Immature natural killer cell (primary cell): Measurements from ENCODE around the gene GRIK3. TPM values are rescaled to one million over a fixed set of nuclear protein-coding genes. Genes with fewer than 3 reads are reported as not detected.

Experiments
- DNase-seq, 3 donors: peaks; one replicate each; pipeline ENCODE4 v3.0.0; 2022; ENCODE audit warnings: mixed read lengths in 1 of 3
- H3K27ac Mint-ChIP-seq, 6 donors: one replicate each; pipeline ENCODE4 v1.8.0; 2020; ENCODE audit warnings: mixed read lengths in 6 of 6, mild to moderate bottlenecking in 5 of 6, inconsistent platforms in 4 of 6, moderate library complexity in 3 of 6
- H3K27me3 Mint-ChIP-seq, 3 donors: one replicate each; pipeline ENCODE4 v1.8.0; 2020 to 2021; ENCODE audit warnings: low read depth in 3 of 3, mild to moderate bottlenecking in 3 of 3, mixed read lengths in 3 of 3, moderate library complexity in 3 of 3, inconsistent platforms in 1 of 3
- H3K36me3 Mint-ChIP-seq, 3 donors: one replicate each; pipeline ENCODE4 v1.8.0; 2020; ENCODE audit warnings: mixed read lengths in 3 of 3, inconsistent platforms in 2 of 3, mild to moderate bottlenecking in 2 of 3
- H3K4me1 Mint-ChIP-seq, 2 donors: one replicate each; pipeline ENCODE4 v1.8.0; 2020; ENCODE audit warnings: inconsistent platforms in 2 of 2, mild to moderate bottlenecking in 2 of 2, mixed read lengths in 2 of 2, moderate library complexity in 1 of 2
- H3K4me3 Mint-ChIP-seq, 5 donors: one replicate each; pipeline ENCODE4 v1.8.0; 2020; ENCODE audit warnings: mild to moderate bottlenecking in 5 of 5, mixed read lengths in 5 of 5, inconsistent platforms in 3 of 5, moderate library complexity in 3 of 5
- H3K9me3 Mint-ChIP-seq, 6 donors: one replicate each; pipeline ENCODE4 v1.8.0; 2020; ENCODE audit warnings: mild to moderate bottlenecking in 6 of 6, mixed read lengths in 6 of 6, inconsistent platforms in 4 of 6, moderate library complexity in 3 of 6
- polyA plus RNA-seq, 3 donors: library from polyadenylated mRNA; unstranded; fragments of 300-500 nt; fragmentation: Illumina TruSeq; gene quantifications; one replicate each; pipeline ENCODE4 v1.2.3, GENCODE V29; 2021

Gene GRIK3
- polyA plus RNA-seq, 3 donors from 2014 or later = not detected

- no peaks in the 10 kb centered on the region for H3K4me1 Mint-ChIP-seq
- H3K9me3 Mint-ChIP-seq = no peaks in the 10 kb centered on the region
- H3K27ac Mint-ChIP-seq = no peak overlapping the region
- no peaks in the 10 kb centered on the region for H3K36me3 Mint-ChIP-seq
- DNase-seq = no peak
- peaks cover 0 to 11% (median 9%) of the 10 kb centered on the region in 3 donors for H3K27me3 Mint-ChIP-seq
- no peak overlapping the region for H3K4me3 Mint-ChIP-seq
Measured at GRCh38 chr1:36881541-36881940, 152.8 kb downstream of the GRIK3 start.

GRCh38 chr1:36881068-36881405 is 153.3 kb downstream of the GRIK3 start:
- no peaks in the 10 kb centered on the region for H3K9me3 Mint-ChIP-seq
- no peak overlapping the region for H3K4me3 Mint-ChIP-seq
- H3K36me3 Mint-ChIP-seq = no peaks in the 10 kb centered on the region
- H3K27ac Mint-ChIP-seq = no peak overlapping the region
- no peaks in the 10 kb centered on the region for H3K4me1 Mint-ChIP-seq
- H3K27me3 Mint-ChIP-seq = peaks cover 0 to 11% (median 9%) of the 10 kb centered on the region in 3 donors
- DNase-seq = no peak

GRCh38 chr1:36880155-36881067 is 153.9 kb downstream of the GRIK3 start:
- no peak for DNase-seq
- Mint-ChIP-seq H3K27me3 (peaks cover 0 to 11% (median 9%) of the 10 kb centered on the region in 3 donors), H3K4me3 (no peak overlapping the region), H3K4me1 (no peaks in the 10 kb centered on the region), H3K36me3 (no peaks in the 10 kb centered on the region), H3K9me3 (no peaks in the 10 kb centered on the region), H3K27ac (no peak overlapping the region)

- Mint-ChIP-seq H3K36me3 (no peaks in the 10 kb centered on the region), H3K27ac (no peak overlapping the region), H3K4me1 (no peaks in the 10 kb centered on the region), H3K27me3 (peaks cover 0 to 11% (median 9%) of the 10 kb centered on the region in 3 donors), H3K9me3 (no peaks in the 10 kb centered on the region), H3K4me3 (no peak overlapping the region)
- DNase-seq = no peak
Measured at GRCh38 chr1:36879613-36880012, 154.7 kb downstream of the GRIK3 start.

GRCh38 chr1:36876990-36877389 is 157.3 kb downstream of the GRIK3 start:
- no peak overlapping the region for H3K27ac Mint-ChIP-seq
- H3K27me3 Mint-ChIP-seq = peaks cover 2 to 11% (median 9%) of the 10 kb centered on the region in 3 donors
- DNase-seq = no peak
- H3K4me3 Mint-ChIP-seq = no peak overlapping the region
- no peaks in the 10 kb centered on the region for H3K36me3 Mint-ChIP-seq
- no peaks in the 10 kb centered on the region for H3K9me3 Mint-ChIP-seq
- no peaks in the 10 kb centered on the region for H3K4me1 Mint-ChIP-seq

- no peaks in the 10 kb centered on the region for H3K36me3 Mint-ChIP-seq
- no peak overlapping the region for H3K4me3 Mint-ChIP-seq
- H3K4me1 Mint-ChIP-seq = no peaks in the 10 kb centered on the region
- DNase-seq = no peak
- H3K27ac Mint-ChIP-seq = no peak overlapping the region
- no peaks in the 10 kb centered on the region for H3K9me3 Mint-ChIP-seq
- peaks cover 2 to 8% (median 6%) of the 10 kb centered on the region in 3 donors for H3K27me3 Mint-ChIP-seq
Measured at GRCh38 chr1:36874271-36875060, 159.8 kb downstream of the GRIK3 start.

- no peaks in the 10 kb centered on the region for H3K4me1 Mint-ChIP-seq
- H3K27me3 Mint-ChIP-seq = peaks cover 4 to 6% (median 4%) of the 10 kb centered on the region in 3 donors
- DNase-seq = no peak
- no peak overlapping the region for H3K27ac Mint-ChIP-seq
- H3K36me3 Mint-ChIP-seq = no peaks in the 10 kb centered on the region
- H3K4me3 Mint-ChIP-seq = no peak overlapping the region
- H3K9me3 Mint-ChIP-seq = no peaks in the 10 kb centered on the region
Measured at GRCh38 chr1:36872858-36873257, 161.5 kb downstream of the GRIK3 start.

GRCh38 chr1:36872126-36872754 is 162.1 kb downstream of the GRIK3 start:
- Mint-ChIP-seq H3K27ac (no peak overlapping the region), H3K9me3 (no peaks in the 10 kb centered on the region)
- no peak for DNase-seq

GRCh38 chr1:36871146-36871971 is 163.0 kb downstream of the GRIK3 start:
- H3K4me3 Mint-ChIP-seq = no peak overlapping the region
- DNase-seq = no peak
- H3K27ac Mint-ChIP-seq = no peak overlapping the region
- H3K27me3 Mint-ChIP-seq = peaks cover 2 to 4% (median 2%) of the 10 kb centered on the region in 3 donors
- H3K4me1 Mint-ChIP-seq = no peaks in the 10 kb centered on the region
- no peaks in the 10 kb centered on the region for H3K9me3 Mint-ChIP-seq
- H3K36me3 Mint-ChIP-seq = no peaks in the 10 kb centered on the region

More at GRCh38 chr1:36872126-36872754, 162.1 kb downstream of the GRIK3 start:
- no peaks in the 10 kb centered on the region for H3K4me1 Mint-ChIP-seq
- H3K4me3 Mint-ChIP-seq = no peak overlapping the region
- peaks cover 1 to 4% (median 4%) of the 10 kb centered on the region in 3 donors for H3K27me3 Mint-ChIP-seq
- H3K36me3 Mint-ChIP-seq = no peaks in the 10 kb centered on the region

GRCh38 chr1:36869826-36870225 is 164.5 kb downstream of the GRIK3 start:
- Mint-ChIP-seq H3K4me1 (no peaks in the 10 kb centered on the region), H3K9me3 (no peaks in the 10 kb centered on the region), H3K4me3 (no peak overlapping the region), H3K27ac (no peak overlapping the region), H3K36me3 (no peaks in the 10 kb centered on the region), H3K27me3 (peaks cover 2 to 4% (median 3%) of the 10 kb centered on the region in 3 donors)
- no peak for DNase-seq

- DNase-seq = no peak
- no peaks in the 10 kb centered on the region for H3K36me3 Mint-ChIP-seq
Measured at GRCh38 chr1:36869054-36869453, 165.3 kb downstream of the GRIK3 start.

GRCh38 chr1:36867575-36867974 is 166.7 kb downstream of the GRIK3 start:
- Mint-ChIP-seq H3K27me3 (peaks cover 2 to 4% (median 3%) of the 10 kb centered on the region in 3 donors), H3K27ac (no peak overlapping the region), H3K36me3 (no peaks in the 10 kb centered on the region), H3K4me1 (no peaks in the 10 kb centered on the region), H3K9me3 (no peaks in the 10 kb centered on the region), H3K4me3 (no peak overlapping the region)
- no peak for DNase-seq

More at GRCh38 chr1:36869054-36869453, 165.3 kb downstream of the GRIK3 start:
- H3K27me3 Mint-ChIP-seq = peaks cover 2 to 4% (median 3%) of the 10 kb centered on the region in 3 donors
- no peak overlapping the region for H3K27ac Mint-ChIP-seq
- no peak overlapping the region for H3K4me3 Mint-ChIP-seq
- no peaks in the 10 kb centered on the region for H3K9me3 Mint-ChIP-seq
- no peaks in the 10 kb centered on the region for H3K4me1 Mint-ChIP-seq

- no peak overlapping the region for H3K27ac Mint-ChIP-seq
- no peaks in the 10 kb centered on the region for H3K4me1 Mint-ChIP-seq
- peaks cover 2 to 3% (median 2%) of the 10 kb centered on the region in 3 donors for H3K27me3 Mint-ChIP-seq
- no peaks in the 10 kb centered on the region for H3K36me3 Mint-ChIP-seq
- H3K9me3 Mint-ChIP-seq = no peaks in the 10 kb centered on the region
- no peak overlapping the region for H3K4me3 Mint-ChIP-seq
- DNase-seq = no peak
Measured at GRCh38 chr1:36866169-36866814, 168.0 kb downstream of the GRIK3 start.
